ENCODE measurements around the gene PM20D1.

The PM20D1 gene

GRCh38 chr1:205803986-205804385, 45.9 kb downstream of the PM20D1 start:
- DNase-seq: no peak

GRCh38 chr1:205802060-205802459, 47.9 kb downstream of the PM20D1 start:
- DNase-seq: no peak

- DNase-seq: no peak
These were observed 48.8 kb downstream of the PM20D1 start for GRCh38 chr1:205800981-205801703.

DNA sequence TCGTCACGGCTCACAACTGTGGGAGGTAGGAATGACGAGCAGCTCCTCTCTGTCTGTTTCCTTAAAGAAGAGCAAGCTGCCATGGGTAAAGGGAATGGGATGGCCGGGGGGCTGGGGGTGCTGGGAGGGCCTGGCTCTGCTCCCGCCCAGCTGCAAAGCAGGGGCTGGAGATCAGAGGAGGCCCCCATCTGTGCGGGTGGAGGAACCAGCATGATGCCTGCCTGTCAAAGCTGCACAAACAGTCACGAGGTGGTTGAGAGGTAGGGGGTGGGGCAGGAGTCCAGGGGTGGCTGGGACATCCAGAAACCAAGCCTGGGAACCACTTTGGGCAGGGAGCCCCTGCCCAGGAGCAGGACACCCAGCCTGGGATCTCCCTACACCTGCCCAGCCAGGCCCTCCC, 49.5 kb downstream of the PM20D1 start:
- no peak for DNase-seq

- DNase-seq: no peak
These were observed 51.4 kb downstream of the PM20D1 start for GRCh38 chr1:205798577-205798976.

GRCh38 chr1:205797168-205797567, 52.8 kb downstream of the PM20D1 start:
- DNase-seq: no peak

DNA sequence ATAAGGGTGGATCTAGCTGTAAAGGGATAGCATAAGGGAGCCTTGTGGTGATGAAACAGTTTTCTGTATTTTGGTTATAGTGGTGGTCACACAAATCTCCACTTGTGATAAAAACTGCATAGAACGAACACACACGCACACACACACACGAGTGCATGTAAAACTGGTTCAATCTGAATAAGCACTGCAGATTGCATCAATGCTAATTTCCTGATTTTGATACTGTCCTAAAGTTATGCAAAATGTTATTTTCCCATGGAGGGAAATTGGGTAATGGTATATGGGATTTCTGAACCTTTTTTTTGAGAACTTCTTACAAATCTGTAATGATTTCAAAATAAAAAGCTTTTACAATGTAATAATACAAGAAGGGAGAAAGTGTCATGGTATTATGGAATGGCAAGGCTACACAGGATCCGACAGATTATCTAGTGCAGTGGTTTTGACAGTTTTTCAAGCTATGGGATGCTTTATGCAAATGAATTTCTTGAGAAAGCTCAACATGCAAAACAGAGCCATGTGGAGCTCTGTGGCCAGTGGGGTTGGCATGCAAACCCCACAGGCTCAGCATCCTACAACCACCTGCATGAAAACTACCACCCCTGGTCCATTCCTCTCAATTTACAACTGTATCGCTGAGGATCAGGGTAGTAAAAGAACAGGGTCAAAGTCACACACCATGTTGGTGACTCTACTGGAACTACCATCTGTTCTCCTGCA, 55.8 kb downstream of the PM20D1 start:
- DNase-seq: no peak

- DNase-seq: no peak
These were observed 56.8 kb downstream of the PM20D1 start for GRCh38 chr1:205792961-205793673.

GRCh38 chr1:205792481-205792881, 57.5 kb downstream of the PM20D1 start:
- DNase-seq: no peak

GRCh38 chr1:205791568-205792180, 58.3 kb downstream of the PM20D1 start:
- DNase-seq: peak; percentile 60

DNA sequence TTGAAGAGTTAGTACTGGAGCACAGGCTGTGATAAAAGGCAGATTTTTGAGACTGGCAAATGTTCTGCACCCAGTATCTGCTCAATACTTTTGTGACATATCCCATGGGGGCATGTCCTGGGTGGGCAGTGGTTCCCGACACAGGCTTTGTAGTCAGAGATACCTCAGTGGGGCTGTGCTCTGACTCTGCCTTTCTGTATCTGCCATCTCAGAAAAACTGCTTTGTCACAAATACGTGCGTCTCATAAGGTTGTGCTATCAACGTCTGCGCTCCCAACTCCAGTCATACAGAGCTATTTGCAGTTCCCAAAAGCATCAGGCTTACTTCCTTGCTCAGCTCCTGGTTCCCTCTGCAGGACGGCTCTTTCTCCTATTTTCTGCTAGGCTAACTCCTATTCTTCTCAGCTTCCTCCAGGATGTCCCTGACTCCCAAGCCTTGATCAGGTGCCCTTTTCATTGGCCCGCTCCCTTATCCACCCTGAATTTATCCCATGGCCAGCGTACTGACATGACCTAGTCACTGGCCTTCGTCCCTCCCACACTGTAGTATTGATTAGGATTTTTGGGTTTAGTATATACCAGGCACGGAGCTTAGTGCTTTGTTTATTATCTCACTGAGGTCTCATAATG, 62.5 kb downstream of the PM20D1 start:
- no peak for DNase-seq

- DNase-seq: no peak
These were observed 63.3 kb downstream of the PM20D1 start for GRCh38 chr1:205786601-205787000.

GRCh38 chr1:205785446-205785845, 64.5 kb downstream of the PM20D1 start:
- no peak for DNase-seq

DNA sequence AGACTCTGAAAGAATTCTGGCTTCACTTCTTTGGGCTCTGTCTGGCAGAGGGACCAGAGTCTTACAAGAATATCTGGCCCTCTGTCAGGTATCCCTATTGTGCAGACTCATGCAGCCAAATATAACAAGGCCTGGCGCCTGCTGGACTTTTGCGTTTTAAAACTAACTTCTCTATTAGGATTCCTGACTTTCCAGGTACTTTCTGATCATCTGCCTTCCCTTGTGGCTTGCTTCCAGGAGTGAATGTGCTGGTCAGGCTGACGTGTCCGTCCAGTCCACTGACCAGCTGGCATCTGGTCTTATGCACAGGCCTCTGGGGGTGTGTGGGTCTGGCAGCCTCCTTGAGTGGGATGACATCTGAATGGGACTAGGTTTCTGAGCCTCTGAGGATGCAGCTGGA, 66.0 kb downstream of the PM20D1 start:
- no peak for DNase-seq

- DNase-seq: no peak
These were observed 66.5 kb downstream of the PM20D1 start for GRCh38 chr1:205783433-205783795.

DNA sequence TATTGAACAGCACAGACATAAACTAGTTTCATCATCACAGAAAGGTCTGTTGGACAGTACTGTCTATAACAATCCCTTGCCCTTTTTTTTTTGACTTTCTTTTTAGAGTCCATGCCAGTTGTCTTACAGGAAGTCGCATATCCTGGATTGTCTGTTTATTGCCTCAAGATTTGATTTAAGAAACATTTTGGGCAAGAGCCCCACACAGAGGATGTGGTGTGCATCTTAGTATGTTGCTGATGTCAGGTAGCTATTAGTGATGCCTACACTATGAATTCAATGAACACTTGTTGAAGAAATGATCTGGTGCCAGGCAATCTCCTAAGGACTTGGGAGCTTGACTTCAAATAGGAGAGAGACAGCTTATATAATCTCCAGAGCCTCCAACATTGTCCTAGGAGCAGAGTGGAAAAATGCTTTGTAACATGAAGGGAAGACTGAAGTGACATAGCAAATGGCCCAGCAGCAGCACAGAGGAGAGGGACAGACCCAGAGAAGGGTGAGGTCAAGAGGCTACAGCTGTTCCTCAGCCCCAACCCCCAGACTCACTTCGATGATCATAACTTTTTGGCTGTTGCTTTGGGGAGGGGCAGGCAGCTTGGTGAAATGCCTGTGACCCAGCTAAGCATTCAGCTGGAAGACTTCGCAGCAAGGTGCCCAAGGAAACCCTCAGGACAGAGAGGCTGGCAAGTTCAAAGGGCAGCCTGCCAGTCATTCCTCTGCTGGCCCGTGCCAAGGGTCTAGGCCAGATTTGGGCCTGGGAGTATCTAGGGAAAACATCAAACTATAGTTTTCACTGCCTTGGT, 67.1 kb downstream of the PM20D1 start:
- no peak for DNase-seq

GRCh38 chr1:205780335-205780734, 69.6 kb downstream of the PM20D1 start:
- no peak for DNase-seq

All from activated gamma-delta T cell treated with Interleukin-2 at 50 U/mL for 16 hours (primary cell).